HepG2 (cell line): ENCODE results near the gene ASCC3. TPM values are rescaled to one million over a fixed set of nuclear protein-coding genes. Genes with fewer than 3 reads are reported as not detected.

Experiments
- ELK4 ChIP-seq: sonication (generic); formaldehyde crosslinking; IDR thresholded peaks from 2 replicates; pipeline ENCODE4 v1.9.0; 2021; ENCODE audit warnings: missing genetic modification reagents, borderline replicate concordance
- FOXK1 ChIP-seq: sonication (generic); formaldehyde crosslinking; IDR thresholded peaks from 2 replicates; pipeline ENCODE4 v1.4.0; 2020; ENCODE audit warnings: low read depth, missing genetic modification reagents, borderline replicate concordance
- HES4 ChIP-seq: sonication (generic); formaldehyde crosslinking; IDR thresholded peaks from 2 replicates; pipeline ENCODE4 v1.9.0; 2021; ENCODE audit warnings: mild to moderate bottlenecking, missing genetic modification reagents, borderline replicate concordance
- HOXA3 ChIP-seq: sonication (generic); formaldehyde crosslinking; IDR thresholded peaks from 2 replicates; pipeline ENCODE4 v1.5.0; 2020; ENCODE audit warnings: missing genetic modification reagents
- HOXA9 ChIP-seq: sonication (generic); formaldehyde crosslinking; IDR thresholded peaks from 2 replicates; pipeline ENCODE4 v1.8.1; 2022; ENCODE audit warnings: missing genetic modification reagents, mild to moderate bottlenecking, moderate library complexity, borderline replicate concordance
- MEIS1 ChIP-seq: sonication (generic); formaldehyde crosslinking; IDR thresholded peaks from 2 replicates; pipeline ENCODE4 v1.9.0; 2021; ENCODE audit warnings: mild to moderate bottlenecking, missing genetic modification reagents, moderate library complexity, borderline replicate concordance
- PREB ChIP-seq: sonication (generic); formaldehyde crosslinking; IDR thresholded peaks from 2 replicates; pipeline ENCODE4 v1.4.0; 2020; ENCODE audit warnings: missing genetic modification reagents
- SAFB2 ChIP-seq: sonication (generic); formaldehyde crosslinking; IDR thresholded peaks from 2 replicates; pipeline ENCODE4 v1.5.1; 2020; ENCODE audit warnings: missing genetic modification reagents, low read depth, mild to moderate bottlenecking, borderline replicate concordance
- SIN3A ChIP-seq: IDR thresholded peaks from 2 replicates; pipeline ENCODE4 v1.6.1; 2011; ENCODE audit warnings: low read depth, mild to moderate bottlenecking, control low read depth, low read length, borderline replicate concordance
- SMC3 ChIP-seq: IDR thresholded peaks from 2 replicates; pipeline ENCODE4 v1.6.1; 2011; ENCODE audit warnings: low read length, improper control_type of control experiment
- SNAPC5 ChIP-seq: sonication (generic); formaldehyde crosslinking; IDR thresholded peaks from 2 replicates; pipeline ENCODE4 v1.8.1; 2023; ENCODE audit warnings: mild to moderate bottlenecking, missing genetic modification reagents, borderline replicate concordance
- ZHX1 ChIP-seq: sonication (generic); formaldehyde crosslinking; IDR thresholded peaks from 2 replicates; pipeline ENCODE4 v1.8.1; 2022; ENCODE audit warnings: low read depth, mild to moderate bottlenecking, missing genetic modification reagents
- ZNF367 ChIP-seq: sonication (generic); formaldehyde crosslinking; IDR thresholded peaks from 2 replicates; pipeline ENCODE4 v1.4.0; 2020; ENCODE audit warnings: missing genetic modification reagents, borderline replicate concordance
- ZNF556 ChIP-seq: sonication (generic); formaldehyde crosslinking; IDR thresholded peaks from 2 replicates; pipeline ENCODE4 v1.4.0; 2020; ENCODE audit warnings: mild to moderate bottlenecking, missing genetic modification reagents, borderline replicate concordance
- ZNF672 ChIP-seq: sonication (generic); formaldehyde crosslinking; IDR thresholded peaks from 2 replicates; pipeline ENCODE4 v1.8.1; 2022; ENCODE audit warnings: missing genetic modification reagents
- ZNF75D ChIP-seq: sonication (generic); formaldehyde crosslinking; IDR thresholded peaks from 2 replicates; pipeline ENCODE4 v1.8.1; 2023; ENCODE audit warnings: missing genetic modification reagents, mild to moderate bottlenecking, borderline replicate concordance
- ZNF788 ChIP-seq: sonication (generic); formaldehyde crosslinking; IDR thresholded peaks from 2 replicates; pipeline ENCODE4 v1.5.0; 2020; ENCODE audit warnings: mild to moderate bottlenecking, missing genetic modification reagents, borderline replicate concordance
- ZNF800 ChIP-seq: sonication (generic); formaldehyde crosslinking; IDR thresholded peaks from 2 replicates; pipeline ENCODE4 v1.4.0; 2020; ENCODE audit warnings: missing genetic modification reagents
- ZNF83 ChIP-seq: sonication (generic); formaldehyde crosslinking; IDR thresholded peaks from 2 replicates; pipeline ENCODE4 v1.4.0; 2020; ENCODE audit warnings: missing genetic modification reagents, mild to moderate bottlenecking, borderline replicate concordance
- ZNF841 ChIP-seq: sonication (generic); formaldehyde crosslinking; IDR thresholded peaks from 2 replicates; pipeline ENCODE4 v1.8.1; 2023; ENCODE audit warnings: missing genetic modification reagents, borderline replicate concordance
- polyA plus RNA-seq, 8 experiments: library from polyadenylated mRNA; depleted of rRNA in 3 of 8; stranded (reverse) in 7 of 8; unstranded in 1 of 8; fragments of >200 nt; fragmentation: Illumina TruSeq in 4 of 8; extraction: Trizol in 4 of 8; gene quantifications; 2 replicates each; pipeline versions ENCODE4 v1.2.1 to v1.2.3, GENCODE V29; 2011 to 2016; ENCODE audit warnings: low read depth in 4 of 8, missing spikeins in 1 of 8, mixed read lengths in 1 of 8; ENCODE audit not compliant: insufficient read depth in 1 of 8
- total RNA-seq, 5 experiments: library from RNA; depleted of rRNA; stranded (reverse); fragments of >200 nt; fragmentation: Illumina TruSeq; extraction: Trizol; gene quantifications; 2 replicates each; pipeline ENCODE4 v1.2.3, GENCODE V29; 2016; ENCODE audit warnings: low read depth in 1 of 5

The ASCC3 gene
- total and polyA plus RNA-seq, 2 of the 13 experiments (the other 11 are each of a cell fraction or from before 2014, with no cell fraction given) = 23.1 to 55.7 TPM

GRCh38 chr6:100880853-100881706, at the start of gene ASCC3 (continued):
- TF ChIP-seq PREB (CRISPR knock-in tag) (no peak), ZNF788 (CRISPR knock-in tag) (peak; percentile 91), SIN3A (0 out of 2 replicates have a peak, but pooled peaks have one; percentile 50), ZHX1 (CRISPR knock-in tag) (peak; percentile 96), SMC3 (no peak), ZNF556 (CRISPR knock-in tag) (peak; percentile 53; the same call in 1 of the 2 replicates), ELK4 (CRISPR knock-in tag) (no peak), SAFB2 (peak; percentile 89; the same call in 1 of the 2 replicates), HOXA9 (peak; percentile 47; the same call in 1 of the 2 replicates), HES4 (CRISPR knock-in tag) (no peak; the same call in 1 of the 2 replicates), ZNF83 (CRISPR knock-in tag) (no peak), HOXA3 (peak; percentile 93), ZNF367 (CRISPR knock-in tag) (no peak; the same call in 1 of the 2 replicates), SNAPC5 (CRISPR knock-in tag) (0 out of 2 replicates have a peak, but pooled peaks have one; percentile 57), FOXK1 (CRISPR knock-in tag) (peak; percentile 17; the same call in 1 of the 2 replicates), ZNF841 (no peak), ZNF800 (CRISPR knock-in tag) (0 out of 2 replicates have a peak, but pooled peaks have one; percentile 27), ZNF75D (0 out of 2 replicates have a peak, but pooled peaks have one; percentile 26), ZNF672 (CRISPR knock-in tag) (peak; percentile 71; the same call in 1 of the 2 replicates), MEIS1 (peak; percentile 87; the same call in 1 of the 2 replicates)
